ENCODE data around the gene FAM114A1.

The FAM114A1 gene

DNA sequence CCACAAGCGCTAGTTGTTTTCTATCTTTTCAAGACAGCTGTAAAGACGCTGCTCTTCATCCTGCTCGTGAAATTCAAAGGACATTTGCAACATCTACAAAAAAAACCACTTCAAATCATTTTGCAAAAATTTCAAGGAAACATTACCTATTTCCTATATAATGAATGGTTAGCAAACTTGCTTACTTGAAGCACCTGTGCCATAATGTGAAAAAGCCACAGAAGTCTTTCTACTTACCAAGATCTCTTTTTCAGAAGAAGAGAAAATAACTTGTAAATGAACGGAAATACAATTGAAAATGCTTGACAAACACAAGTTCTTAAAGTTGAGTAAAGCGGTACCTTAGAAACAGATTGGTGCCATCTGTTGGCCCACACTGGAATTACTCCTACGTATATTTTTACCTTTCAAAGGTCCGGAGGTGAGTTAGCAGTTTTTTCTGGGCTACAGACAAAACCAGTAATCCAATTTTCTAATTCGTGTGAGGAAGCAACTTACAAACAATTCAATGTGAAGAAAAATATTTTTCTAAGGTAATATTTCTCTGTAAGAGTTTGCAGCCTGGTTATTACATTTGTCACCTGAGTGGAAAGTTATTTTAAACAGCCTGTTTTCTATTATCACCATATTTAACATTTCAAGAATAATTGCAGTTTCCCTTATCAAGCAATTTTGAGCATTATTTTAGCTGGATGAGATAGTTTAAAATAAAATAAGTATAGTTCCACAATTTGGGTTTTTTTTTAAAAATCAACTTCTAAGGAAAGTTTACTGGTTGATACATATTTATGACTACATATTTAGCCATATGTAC, 10.9 kb upstream of the FAM114A1 start, which contains the start of gene TLR6:
Gene TLR6 (minus strand): TSS at position 294 of the 814 bp plus-strand sequence. CDS start 27,344 bp downstream, outside the sequence.
- TF ChIP-seq, protein P1, sequence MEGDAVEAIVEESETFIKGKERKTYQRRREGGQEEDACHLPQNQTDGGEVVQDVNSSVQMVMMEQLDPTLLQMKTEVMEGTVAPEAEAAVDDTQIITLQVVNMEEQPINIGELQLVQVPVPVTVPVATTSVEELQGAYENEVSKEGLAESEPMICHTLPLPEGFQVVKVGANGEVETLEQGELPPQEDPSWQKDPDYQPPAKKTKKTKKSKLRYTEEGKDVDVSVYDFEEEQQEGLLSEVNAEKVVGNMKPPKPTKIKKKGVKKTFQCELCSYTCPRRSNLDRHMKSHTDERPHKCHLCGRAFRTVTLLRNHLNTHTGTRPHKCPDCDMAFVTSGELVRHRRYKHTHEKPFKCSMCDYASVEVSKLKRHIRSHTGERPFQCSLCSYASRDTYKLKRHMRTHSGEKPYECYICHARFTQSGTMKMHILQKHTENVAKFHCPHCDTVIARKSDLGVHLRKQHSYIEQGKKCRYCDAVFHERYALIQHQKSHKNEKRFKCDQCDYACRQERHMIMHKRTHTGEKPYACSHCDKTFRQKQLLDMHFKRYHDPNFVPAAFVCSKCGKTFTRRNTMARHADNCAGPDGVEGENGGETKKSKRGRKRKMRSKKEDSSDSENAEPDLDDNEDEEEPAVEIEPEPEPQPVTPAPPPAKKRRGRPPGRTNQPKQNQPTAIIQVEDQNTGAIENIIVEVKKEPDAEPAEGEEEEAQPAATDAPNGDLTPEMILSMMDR (IDR thresholded peaks at IDR 0.05; ENCODE audit: low read depth, low read length), result peak; percentile 75
- TF ChIP-seq, protein P2, sequence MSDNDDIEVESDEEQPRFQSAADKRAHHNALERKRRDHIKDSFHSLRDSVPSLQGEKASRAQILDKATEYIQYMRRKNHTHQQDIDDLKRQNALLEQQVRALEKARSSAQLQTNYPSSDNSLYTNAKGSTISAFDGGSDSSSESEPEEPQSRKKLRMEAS (IDR thresholded peaks at IDR 0.05; ENCODE audit: low read depth, low read length), result no peak
- DNase-seq (ENCODE audit: low read depth), result peak; percentile 89
- H3K4me3 ChIP-seq (ENCODE audit: low read depth, low read length), result peak within 1 kb of the TSS; percentile 71

DNA sequence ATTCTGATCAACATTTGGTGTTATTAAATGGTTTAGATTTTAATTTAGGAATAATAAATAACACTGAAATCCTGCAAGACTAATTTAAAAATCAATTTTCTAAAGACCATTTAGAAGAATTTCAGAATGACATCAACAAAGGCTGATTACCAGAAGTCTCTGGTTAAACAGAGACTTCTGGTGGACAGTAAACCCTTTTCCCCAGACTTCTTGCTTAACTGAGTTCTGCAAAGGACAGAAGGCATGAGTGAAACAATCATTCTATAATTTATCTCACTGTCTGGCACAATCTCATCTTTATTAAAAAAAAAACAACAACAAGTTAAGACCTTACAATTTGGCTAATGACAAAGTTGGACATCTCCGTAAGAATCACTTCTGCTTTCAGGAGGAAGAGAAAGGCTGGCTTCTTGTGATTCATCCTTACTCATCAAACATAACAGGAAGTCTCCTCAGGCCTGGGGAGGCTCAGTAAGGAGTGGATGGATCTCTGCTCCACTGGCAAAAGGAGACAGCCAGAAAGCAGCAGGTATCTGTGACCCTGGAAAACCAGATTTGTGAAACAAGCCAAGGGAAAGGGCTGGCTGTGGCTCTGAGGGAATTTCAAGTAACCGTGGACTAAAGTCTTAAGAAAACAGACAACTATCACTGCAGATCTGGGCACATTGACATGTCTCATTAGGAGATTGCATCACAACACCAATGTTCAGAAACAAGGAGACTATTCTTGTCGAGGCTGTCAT, 10.1 kb upstream of the FAM114A1 start:
- TF ChIP-seq MYC (IDR thresholded peaks at IDR 0.05; ENCODE audit: low read depth, low read length), result peak; percentile 33; the same call in 1 of the 2 replicates
- TF ChIP-seq, protein P2 (IDR thresholded peaks at IDR 0.05; ENCODE audit: low read depth, low read length), result no peak; the same call in 1 of the 2 replicates
- peak overlapping the region; percentile 71 for H3K4me3 ChIP-seq (ENCODE audit: low read depth, low read length)
- peak; percentile 97 for DNase-seq (ENCODE audit: low read depth)

DNA sequence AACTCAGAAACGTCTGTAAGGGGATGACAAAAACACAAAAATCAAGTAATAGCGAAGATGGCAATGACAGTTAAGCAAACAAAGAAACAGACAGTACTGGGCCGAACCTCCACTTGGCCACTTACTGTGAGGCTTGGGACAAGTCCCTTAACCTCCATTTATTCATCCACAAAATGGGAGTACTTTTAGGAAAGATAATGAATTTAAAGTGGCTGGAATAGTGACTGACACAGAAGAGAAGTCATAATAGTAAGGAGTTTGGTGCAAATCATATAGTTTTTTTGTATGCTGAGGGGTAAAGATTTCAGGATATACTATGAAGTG, 9.5 kb upstream of the FAM114A1 start:
- TF ChIP-seq POLR2A (IDR thresholded peaks at IDR 0.05; ENCODE audit: extremely low read depth, insufficient read length) (no peak), MYC (IDR thresholded peaks at IDR 0.05; ENCODE audit: low read depth, low read length) (no peak)
- TF ChIP-seq, protein P2 (IDR thresholded peaks at IDR 0.05; ENCODE audit: low read depth, low read length), result peak; percentile 32; the same call in 1 of the 2 replicates
- TF ChIP-seq, protein P1 (IDR thresholded peaks at IDR 0.05; ENCODE audit: low read depth, low read length), result no peak
- peak overlapping the region; percentile 48 for H3K4me3 ChIP-seq (ENCODE audit: low read depth, low read length)
- no peak for DNase-seq (ENCODE audit: low read depth)

DNA sequence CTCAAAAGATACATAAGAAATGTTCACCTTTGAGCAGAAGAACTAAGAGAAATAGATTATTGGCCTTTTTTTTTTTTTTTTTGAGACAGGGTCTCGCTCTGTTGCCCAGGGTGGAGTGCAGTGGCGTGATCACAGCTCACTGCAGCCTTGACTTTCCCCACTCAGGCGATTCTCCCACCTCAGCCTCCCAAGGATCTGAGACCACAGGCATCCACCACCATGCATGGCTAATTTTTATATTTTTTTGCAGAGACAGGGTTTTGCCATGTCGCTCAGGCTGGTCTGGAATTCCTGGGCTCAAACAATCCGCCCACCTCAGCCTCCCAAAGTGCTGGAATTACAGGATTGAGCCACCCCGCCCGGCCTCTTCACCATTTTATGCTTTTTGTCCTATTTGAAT, 8.1 kb upstream of the FAM114A1 start:
- H3K4me3 ChIP-seq (ENCODE audit: low read depth, low read length), result no peak overlapping the region
- TF ChIP-seq, protein P2 (IDR thresholded peaks at IDR 0.05; ENCODE audit: low read depth, low read length), result no peak
- no peak for TF ChIP-seq POLR2A (IDR thresholded peaks at IDR 0.05; ENCODE audit: extremely low read depth, insufficient read length)
- no peak for TF ChIP-seq MYC (IDR thresholded peaks at IDR 0.05; ENCODE audit: low read depth, low read length)
- TF ChIP-seq, protein P1 (IDR thresholded peaks at IDR 0.05; ENCODE audit: low read depth, low read length), result no peak

DNA sequence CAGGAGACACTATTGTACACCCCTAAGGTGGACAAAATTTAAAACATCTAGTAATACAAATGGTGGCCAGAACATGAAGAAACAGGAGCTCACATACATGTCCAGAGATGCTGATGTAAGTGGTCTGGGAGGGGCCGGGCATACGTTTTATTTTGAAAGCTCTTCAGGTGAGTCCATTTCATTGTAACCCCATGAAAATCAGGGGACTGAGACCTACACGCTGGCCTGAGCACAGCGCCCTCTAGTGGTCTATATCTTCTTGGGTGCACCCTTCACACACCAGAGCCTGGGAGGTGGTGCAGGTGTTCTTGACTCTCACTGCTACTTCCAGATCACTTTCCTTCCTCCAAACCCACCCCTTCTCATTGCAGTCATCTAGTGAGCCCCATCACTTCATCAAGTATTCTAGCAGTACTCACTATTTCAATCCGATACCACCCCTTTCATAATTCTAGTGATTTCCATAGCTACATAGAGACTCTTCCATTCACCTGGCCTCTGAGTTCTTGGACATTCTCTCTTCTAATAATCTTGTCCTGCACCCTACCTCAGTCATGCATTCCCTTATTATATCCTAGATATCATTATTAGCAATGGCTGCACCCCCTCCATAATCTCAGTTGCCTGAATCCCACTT, 6.7 kb upstream of the FAM114A1 start:
- TF ChIP-seq POLR2A (IDR thresholded peaks at IDR 0.05; ENCODE audit: extremely low read depth, insufficient read length) (no peak), MYC (IDR thresholded peaks at IDR 0.05; ENCODE audit: low read depth, low read length) (no peak)
- TF ChIP-seq, protein P2 (IDR thresholded peaks at IDR 0.05; ENCODE audit: low read depth, low read length), result 0 out of 2 replicates have a peak, but pooled peaks have one; percentile 10
- TF ChIP-seq, protein P1 (IDR thresholded peaks at IDR 0.05; ENCODE audit: low read depth, low read length), result peak; percentile 97
- H3K4me3 ChIP-seq (ENCODE audit: low read depth, low read length), result no peak overlapping the region
- DNase-seq (ENCODE audit: low read depth), result peak; percentile 84

More for the DNA sequence above, 8.1 kb upstream of the FAM114A1 start:
- no peak for DNase-seq (ENCODE audit: low read depth)
